ENCODE data around the gene RPTOR. TPM values are rescaled to one million over a fixed set of nuclear protein-coding genes. Genes with fewer than 3 reads are reported as not detected.
A peak's percentile ranks its signal among the peaks of the same experiment; 100 is the strongest.

Gene RPTOR
- total RNA-seq, 1 donor from 2014 or later, result 65.9 TPM

GRCh38 chr17:80647746-80648145 is 103.1 kb downstream of the RPTOR start:
- Mint-ChIP-seq H3K4me1 (peaks cover 16% of the 10 kb centered on the region), H3K27ac (no peak overlapping the region), H3K9me3 (no peaks in the 10 kb centered on the region), H3K36me3 (ENCODE audit: low read depth) (peaks cover 19% of the 10 kb centered on the region), H3K4me3 (no peak overlapping the region), H3K27me3 (no peaks in the 10 kb centered on the region)
- ChIA-PET POLR2A (no interaction called here), CTCF (no interaction called here)
- TF ChIP-seq, protein P1, sequence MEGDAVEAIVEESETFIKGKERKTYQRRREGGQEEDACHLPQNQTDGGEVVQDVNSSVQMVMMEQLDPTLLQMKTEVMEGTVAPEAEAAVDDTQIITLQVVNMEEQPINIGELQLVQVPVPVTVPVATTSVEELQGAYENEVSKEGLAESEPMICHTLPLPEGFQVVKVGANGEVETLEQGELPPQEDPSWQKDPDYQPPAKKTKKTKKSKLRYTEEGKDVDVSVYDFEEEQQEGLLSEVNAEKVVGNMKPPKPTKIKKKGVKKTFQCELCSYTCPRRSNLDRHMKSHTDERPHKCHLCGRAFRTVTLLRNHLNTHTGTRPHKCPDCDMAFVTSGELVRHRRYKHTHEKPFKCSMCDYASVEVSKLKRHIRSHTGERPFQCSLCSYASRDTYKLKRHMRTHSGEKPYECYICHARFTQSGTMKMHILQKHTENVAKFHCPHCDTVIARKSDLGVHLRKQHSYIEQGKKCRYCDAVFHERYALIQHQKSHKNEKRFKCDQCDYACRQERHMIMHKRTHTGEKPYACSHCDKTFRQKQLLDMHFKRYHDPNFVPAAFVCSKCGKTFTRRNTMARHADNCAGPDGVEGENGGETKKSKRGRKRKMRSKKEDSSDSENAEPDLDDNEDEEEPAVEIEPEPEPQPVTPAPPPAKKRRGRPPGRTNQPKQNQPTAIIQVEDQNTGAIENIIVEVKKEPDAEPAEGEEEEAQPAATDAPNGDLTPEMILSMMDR (IDR thresholded peaks at IDR 0.05), result no peak
- DNase-seq (no peak), ATAC-seq (ENCODE audit: low read depth) (no peak)
- intact Hi-C loops (cut with micrococcal nuclease), result no loop called here

- peaks cover 14% of the 10 kb centered on the region for H3K36me3 Mint-ChIP-seq (ENCODE audit: low read depth)
- DNase-seq (no peak), ATAC-seq (ENCODE audit: low read depth) (no peak)
- TF ChIP-seq, protein P1 (IDR thresholded peaks at IDR 0.05), result no peak
- H3K9me3 Mint-ChIP-seq, result no peaks in the 10 kb centered on the region
- ChIA-PET POLR2A (interaction anchor here (0.6 kb wide), 1 partner anchor 79 kb away, joined by 3 read pairs; no protein-coding TSS in a partner anchor), CTCF (no interaction called here)
- no peak overlapping the region for H3K4me3 Mint-ChIP-seq
- H3K27me3 Mint-ChIP-seq, result no peaks in the 10 kb centered on the region
- peaks cover 16% of the 10 kb centered on the region for H3K4me1 Mint-ChIP-seq
- H3K27ac Mint-ChIP-seq, result no peak overlapping the region
- intact Hi-C loops (cut with micrococcal nuclease), result no loop called here
Observed at GRCh38 chr17:80649200-80649644, 104.6 kb downstream of the RPTOR start.

DNA sequence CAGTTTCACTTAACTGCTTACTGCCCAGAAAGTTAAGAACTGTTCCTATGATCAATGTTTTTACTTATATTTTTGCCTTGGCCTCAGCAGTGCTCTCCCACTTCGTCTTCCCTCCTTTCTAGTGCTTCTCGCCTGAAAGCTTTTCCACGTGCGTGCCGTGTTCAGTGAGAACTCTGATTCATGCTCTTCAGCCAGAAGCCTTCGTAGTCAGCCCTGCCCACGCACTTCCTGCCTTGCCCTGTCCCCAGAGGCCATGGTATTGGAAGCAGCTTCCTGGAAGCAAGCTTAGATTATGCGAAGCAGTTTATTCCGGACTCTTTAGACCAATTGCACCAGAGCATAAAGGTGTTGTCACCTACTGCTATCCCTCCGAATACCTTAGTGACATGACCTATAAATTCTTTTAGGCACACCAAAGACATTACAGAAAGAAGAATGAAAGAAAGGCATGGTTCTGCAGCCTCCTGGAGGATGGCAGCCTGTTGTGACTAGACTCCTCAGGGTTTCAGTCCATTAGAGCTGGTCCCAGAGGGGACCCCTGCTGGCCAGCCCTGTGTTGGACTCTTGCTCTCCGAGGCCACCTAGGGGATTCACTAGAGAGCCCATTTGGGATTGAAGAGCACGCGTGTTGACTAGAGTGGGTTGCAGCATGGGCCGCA is 105.2 kb downstream of the RPTOR start:
- intact Hi-C loops (cut with micrococcal nuclease), result no loop called here
- POLR2A ChIA-PET, result interaction anchor here (0.6 kb wide), 2 partner anchors 78 to 152 kb away, joined by 3 read pairs; no protein-coding TSS in a partner anchor
- peaks cover 12% of the 10 kb centered on the region for H3K36me3 Mint-ChIP-seq (ENCODE audit: low read depth)
- peaks cover 2% of the 10 kb centered on the region for H3K9me3 Mint-ChIP-seq
- ATAC-seq (ENCODE audit: low read depth) (peak; percentile 18), DNase-seq (no peak)
- peaks cover 16% of the 10 kb centered on the region for H3K4me1 Mint-ChIP-seq
- TF ChIP-seq, protein P1 (IDR thresholded peaks at IDR 0.05), result no peak
- no peaks in the 10 kb centered on the region for H3K27me3 Mint-ChIP-seq
- CTCF ChIA-PET, result interaction anchor here (1.0 kb wide), 1 partner anchor 58 kb away, joined by 3 read pairs; no protein-coding TSS in a partner anchor
- H3K4me3 Mint-ChIP-seq, result no peak overlapping the region
- no peak overlapping the region for H3K27ac Mint-ChIP-seq

- Mint-ChIP-seq H3K27ac (no peak overlapping the region), H3K9me3 (peaks cover 2% of the 10 kb centered on the region), H3K4me1 (peaks cover 16% of the 10 kb centered on the region), H3K4me3 (no peak overlapping the region), H3K27me3 (no peaks in the 10 kb centered on the region), H3K36me3 (ENCODE audit: low read depth) (peaks cover 8% of the 10 kb centered on the region)
- intact Hi-C loops (cut with micrococcal nuclease), result no loop called here
- ChIA-PET CTCF (interaction anchor here (1.0 kb wide), 1 partner anchor 58 kb away, joined by 3 read pairs; no protein-coding TSS in a partner anchor), POLR2A (no interaction called here)
- TF ChIP-seq, protein P1 (IDR thresholded peaks at IDR 0.05), result no peak
- ATAC-seq (ENCODE audit: low read depth), result no peak
- DNase-seq, result no peak
Observed at GRCh38 chr17:80650331-80650672, 105.7 kb downstream of the RPTOR start.

DNA sequence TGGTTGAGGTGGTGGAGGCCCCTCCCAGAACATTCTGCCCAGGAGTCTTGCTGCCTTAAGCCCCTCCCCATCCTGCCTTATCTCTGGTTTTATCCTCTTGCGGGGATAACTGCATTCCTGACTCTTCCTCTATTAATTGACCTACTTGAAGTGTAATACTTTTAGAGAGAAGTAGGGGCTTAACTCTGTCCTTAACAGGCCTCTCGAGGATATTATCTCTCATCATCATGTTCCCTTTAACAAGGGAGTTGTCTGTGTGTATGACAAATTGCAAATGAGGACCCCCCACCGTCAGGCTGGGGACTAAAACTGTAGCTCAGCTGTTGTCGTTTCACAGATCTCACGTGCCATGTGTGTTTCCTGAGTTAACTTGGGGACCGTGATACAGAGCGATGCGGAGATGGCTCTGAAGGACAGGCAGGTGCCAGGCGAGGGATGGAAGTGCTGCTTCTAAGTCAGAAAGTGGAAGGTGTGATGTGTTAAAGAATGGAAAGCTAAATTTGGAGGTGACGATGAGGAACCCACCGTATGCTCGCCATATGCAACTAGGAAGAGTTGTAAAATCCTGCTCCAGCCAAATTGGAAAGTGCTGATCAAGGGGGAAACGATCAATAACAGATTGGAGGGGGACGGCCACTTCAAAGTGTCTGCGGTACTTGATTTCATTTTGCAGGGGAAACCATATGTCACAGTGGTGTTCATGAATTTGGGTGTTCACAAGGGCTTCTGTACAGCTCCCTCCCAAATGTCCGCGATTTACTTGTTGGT is 106.3 kb downstream of the RPTOR start:
- TF ChIP-seq, protein P1 (IDR thresholded peaks at IDR 0.05), result no peak
- intact Hi-C loops (cut with micrococcal nuclease), result no loop called here
- H3K4me1 Mint-ChIP-seq, result peaks cover 21% of the 10 kb centered on the region
- H3K9me3 Mint-ChIP-seq, result peaks cover 2% of the 10 kb centered on the region
- H3K27ac Mint-ChIP-seq, result no peak overlapping the region
- H3K4me3 Mint-ChIP-seq, result no peak overlapping the region
- ChIA-PET CTCF (no interaction called here), POLR2A (no interaction called here)
- peaks cover 8% of the 10 kb centered on the region for H3K36me3 Mint-ChIP-seq (ENCODE audit: low read depth)
- no peaks in the 10 kb centered on the region for H3K27me3 Mint-ChIP-seq
- DNase-seq (no peak), ATAC-seq (ENCODE audit: low read depth) (no peak)
